Type B pancreatic cell (in vitro differentiated cells): ENCODE results near the gene EIPR1. TPM values are rescaled to one million over a fixed set of nuclear protein-coding genes. Genes with fewer than 3 reads are reported as not detected.

Experiments used
- DNase-seq: peaks from one replicate; pipeline ENCODE4 v3.0.0; 2021; ENCODE audit warnings: mixed read lengths; ENCODE audit not compliant: unreplicated experiment; ENCODE audit errors: extremely low spot score
- H3K27ac Mint-ChIP-seq: 2 replicates; pipeline ENCODE4 v1.8.0; 2021; ENCODE audit warnings: mild to moderate bottlenecking, mixed read lengths
- H3K27me3 Mint-ChIP-seq: 2 replicates; pipeline ENCODE4 v1.8.0; 2021; ENCODE audit warnings: mixed read lengths
- H3K36me3 Mint-ChIP-seq: 2 replicates; pipeline ENCODE4 v1.8.0; 2021; ENCODE audit warnings: mixed read lengths
- H3K4me1 Mint-ChIP-seq: one replicate; pipeline ENCODE4 v1.8.0; 2021; ENCODE audit warnings: mixed read lengths; ENCODE audit not compliant: unreplicated experiment
- H3K4me3 Mint-ChIP-seq: 2 replicates; pipeline ENCODE4 v1.8.0; 2021; ENCODE audit warnings: mild to moderate bottlenecking, mixed read lengths
- H3K9me3 Mint-ChIP-seq: 2 replicates; pipeline ENCODE4 v1.8.0; 2021; ENCODE audit warnings: mixed read lengths
- CTCF ChIP-seq: fragments of 200-600 bp; sonication (generic); conservative IDR thresholded peaks from 2 replicates; pipeline ENCODE4 v1.5.0; 2021; ENCODE audit warnings: antibody characterized with exemption, mild to moderate bottlenecking
- long read RNA-seq: library from polyadenylated mRNA; unstranded; transcript quantifications from one replicate; pipeline ENCODE4 v2.0.0, GENCODE V29; 2020
- total RNA-seq: library from RNA; stranded (reverse); gene quantifications from 2 replicates; pipeline ENCODE4 v1.2.1, GENCODE V29; 2021; ENCODE audit warnings: low replicate concordance

EIPR1 gene
- total RNA-seq, result 24.3 and 24.9 TPM in 2 replicates
- long read RNA-seq, transcript EIPR1-201 (9 exons, 1,766 nt), result major isoform, 151 of 172 reads
- long read RNA-seq, partial matches to known transcripts, result 3 of 172 reads
- long read RNA-seq, other reads (novel, unspliced or antisense), result 18 of 172 reads

- Mint-ChIP-seq H3K27me3 (no peaks in the 10 kb centered on the region), H3K9me3 (no peaks in the 10 kb centered on the region), H3K4me3 (peak within 1 kb of the TSS; percentile 98), H3K4me1 (peaks cover 26% of the 10 kb centered on the region), H3K27ac (peak within 1 kb of the TSS; percentile 92), H3K36me3 (peaks cover 3% of the 10 kb centered on the region)
- TF ChIP-seq CTCF, result peak; percentile 25
- peak; percentile 94 for DNase-seq
Measured at GRCh38 chr2:3377612-3378432, at the start of gene EIPR1. TSS of gene EIPR1 (minus strand) at chr2:3377818. CDS start at chr2:3377689, 129 bp downstream.

GRCh38 chr2:3427272-3427671 is 49.7 kb upstream of the EIPR1 start:
- peaks cover 37% of the 10 kb centered on the region for H3K36me3 Mint-ChIP-seq
- H3K9me3 Mint-ChIP-seq, result no peaks in the 10 kb centered on the region
- no peak for DNase-seq
- no peak overlapping the region for H3K27ac Mint-ChIP-seq
- no peaks in the 10 kb centered on the region for H3K27me3 Mint-ChIP-seq
- H3K4me1 Mint-ChIP-seq, result no peaks in the 10 kb centered on the region
- no peak overlapping the region for H3K4me3 Mint-ChIP-seq
- no peak for TF ChIP-seq CTCF

- peaks cover 39% of the 10 kb centered on the region for H3K36me3 Mint-ChIP-seq
- no peaks in the 10 kb centered on the region for H3K27me3 Mint-ChIP-seq
- H3K4me3 Mint-ChIP-seq, result no peak overlapping the region
- no peaks in the 10 kb centered on the region for H3K4me1 Mint-ChIP-seq
- TF ChIP-seq CTCF, result no peak
- no peak for DNase-seq
- H3K27ac Mint-ChIP-seq, result no peak overlapping the region
- no peaks in the 10 kb centered on the region for H3K9me3 Mint-ChIP-seq
Measured at GRCh38 chr2:3426615-3427014, 49.0 kb upstream of the EIPR1 start.

GRCh38 chr2:3424171-3424795 is 46.7 kb upstream of the EIPR1 start:
- H3K27ac Mint-ChIP-seq, result peak overlapping the region; percentile 66
- peaks cover 27% of the 10 kb centered on the region for H3K36me3 Mint-ChIP-seq
- no peak for DNase-seq
- no peak overlapping the region for H3K4me3 Mint-ChIP-seq
- H3K9me3 Mint-ChIP-seq, result no peaks in the 10 kb centered on the region
- H3K4me1 Mint-ChIP-seq, result no peaks in the 10 kb centered on the region
- TF ChIP-seq CTCF, result peak; percentile 59
- H3K27me3 Mint-ChIP-seq, result no peaks in the 10 kb centered on the region

GRCh38 chr2:3423492-3424170 is 46.0 kb upstream of the EIPR1 start:
- Mint-ChIP-seq H3K27me3 (no peaks in the 10 kb centered on the region), H3K27ac (peak overlapping the region; percentile 66), H3K4me1 (no peaks in the 10 kb centered on the region), H3K36me3 (peaks cover 27% of the 10 kb centered on the region), H3K4me3 (no peak overlapping the region), H3K9me3 (no peaks in the 10 kb centered on the region)
- DNase-seq, result no peak
- peak; percentile 97 for TF ChIP-seq CTCF
